ENCODE measurements around the gene RGS14.
"Not testable (repeated sequence)": the region's sequence is repeated elsewhere in the genome, so short reads cannot be mapped to it uniquely, and the experiment has no call there.

The RGS14 gene

GRCh38 chr5:177402271-177403043 lies 44.7 kb downstream of the RGS14 start:
- DNase-seq (ENCODE audit: low spot score): peak; percentile 43

- no peak for DNase-seq (ENCODE audit: low spot score)
These were observed 45.5 kb downstream of the RGS14 start for GRCh38 chr5:177403102-177403791.

GRCh38 chr5:177403792-177404640 lies 46.3 kb downstream of the RGS14 start:
- peak; percentile 56 for DNase-seq (ENCODE audit: low spot score)

GRCh38 chr5:177404641-177405179 lies 47.0 kb downstream of the RGS14 start:
- DNase-seq (ENCODE audit: low spot score): no peak

- no peak for DNase-seq (ENCODE audit: low spot score)
These were observed 47.6 kb downstream of the RGS14 start for GRCh38 chr5:177405312-177405711.

- DNase-seq (ENCODE audit: low spot score): no peak
These were observed 48.1 kb downstream of the RGS14 start for GRCh38 chr5:177405805-177406204.

- DNase-seq (ENCODE audit: low spot score): no peak
These were observed 51.5 kb downstream of the RGS14 start, which contains the start of gene F12 for GRCh38 chr5:177409043-177409801. Gene F12, minus strand, starts transcription at chr5:177409564. Its CDS starts 37 bp downstream, at chr5:177409527.

GRCh38 chr5:177410575-177410974 lies 52.9 kb downstream of the RGS14 start:
- DNase-seq (ENCODE audit: low spot score): no peak

GRCh38 chr5:177412603-177413233 lies 55.0 kb downstream of the RGS14 start:
- DNase-seq (ENCODE audit: low spot score): no peak

GRCh38 chr5:177414481-177414880 lies 56.8 kb downstream of the RGS14 start:
- no peak for DNase-seq (ENCODE audit: low spot score)

- not testable (repeated sequence) for DNase-seq (ENCODE audit: low spot score)
These were observed 59.4 kb downstream of the RGS14 start for GRCh38 chr5:177417081-177417480.

GRCh38 chr5:177419046-177419445 lies 61.3 kb downstream of the RGS14 start:
- no peak for DNase-seq (ENCODE audit: low spot score)

GRCh38 chr5:177420472-177420871 lies 62.7 kb downstream of the RGS14 start:
- not testable (repeated sequence) for DNase-seq (ENCODE audit: low spot score)

- no peak for DNase-seq (ENCODE audit: low spot score)
These were observed 63.5 kb downstream of the RGS14 start for GRCh38 chr5:177421062-177421798.
